DOHH2 (cell line): ENCODE data around the gene THBS1.

Source experiments
- CTCF ChIP-seq: fragments of 200-600 bp; sonication (generic); IDR thresholded peaks from one replicate; pipeline ENCODE4 v1.5.1; 2014; ENCODE audit warnings: antibody characterized with exemption, mild to moderate bottlenecking, low read depth, low read length; ENCODE audit not compliant: poor library complexity, severe bottlenecking
- EZH2phosphoT487 ChIP-seq: fragments of 200-600 bp; sonication (generic); IDR thresholded peaks from 2 replicates; pipeline ENCODE4 v1.6.1; 2017; ENCODE audit warnings: borderline replicate concordance, mild to moderate bottlenecking, antibody characterized with exemption, low read length, moderate library complexity, mixed read lengths

- TF ChIP-seq CTCF (no peak), EZH2phosphoT487 (no peak)
Measured at GRCh38 chr15:39609166-39609916, 28.5 kb downstream of the THBS1 start.
